Measurements from ENCODE around the gene ALKBH5.

Gene ALKBH5

GRCh38 chr17:18231164-18231563 is 47.5 kb downstream of the ALKBH5 start:
- H3K9me3 ChIP-seq (ENCODE audit: control insufficient read depth, low read length) = no peaks in the 10 kb centered on the region
- no peak overlapping the region for H2AK5ac ChIP-seq (ENCODE audit: low read length, severe bottlenecking)
- H3K27ac ChIP-seq (ENCODE audit: low read length, poor library complexity, severe bottlenecking) = no peak overlapping the region
- H3K18ac ChIP-seq (ENCODE audit: low read depth in 1 of 2, low read length in 2 of 2) = no peak overlapping the region
- no peak overlapping the region for H2BK5ac ChIP-seq (ENCODE audit: low read depth, low read length, poor library complexity, severe bottlenecking)
- H4K8ac ChIP-seq (ENCODE audit: low read length) = no peak overlapping the region
- DNase-seq = no peak
- no peak overlapping the region for H3K23ac ChIP-seq (ENCODE audit: low read length in 2 of 2)
- H3K4me1 ChIP-seq (ENCODE audit: control insufficient read depth, insufficient read depth, low read depth, low read length) = peaks cover 37% of the 10 kb centered on the region
- H4K91ac ChIP-seq (ENCODE audit: low read length) = no peak overlapping the region
- no peak overlapping the region for H2AFZ ChIP-seq (ENCODE audit: low read depth, low read length)
- H3K79me1 ChIP-seq (replicated peaks; ENCODE audit: low read length, poor library complexity, severe bottlenecking) = peaks cover 45% of the 10 kb centered on the region
- H2BK120ac ChIP-seq (ENCODE audit: low read depth, low read length) = no peak overlapping the region
- WGBS = 69% methylated on average over 9 of the region's 9 CpGs
- no peak overlapping the region for H3K4me2 ChIP-seq (ENCODE audit: low read length, poor library complexity, severe bottlenecking)
- H3K36me3 ChIP-seq (ENCODE audit: control insufficient read depth in 1 of 2, insufficient read depth in 2 of 2, low read depth in 1 of 2, low read length in 2 of 2) = peaks cover 40 to 51% of the 10 kb centered on the region in 2 experiments
- peak overlapping the region in 1 of 2 experiments; percentile 71 for H3K14ac ChIP-seq (ENCODE audit: low read length in 2 of 2)
- H3K9ac ChIP-seq (ENCODE audit: low read length) = no peak overlapping the region
- H2BK12ac ChIP-seq (ENCODE audit: low read length in 2 of 2) = no peak overlapping the region
- no peaks in the 10 kb centered on the region for H3K27me3 ChIP-seq (ENCODE audit: control insufficient read depth in 1 of 2, insufficient read depth in 1 of 2, low read length in 2 of 2)
- H3K4me3 ChIP-seq (ENCODE audit: insufficient read depth in 1 of 2, low read depth in 1 of 2, low read length in 2 of 2) = no peak overlapping the region
- H3K4ac ChIP-seq (ENCODE audit: low read depth in 1 of 2, low read length in 2 of 2) = no peak overlapping the region
- H2BK15ac ChIP-seq (ENCODE audit: low read depth, poor library complexity, severe bottlenecking) = no peak overlapping the region

GRCh38 chr17:18233803-18234518 is 50.3 kb downstream of the ALKBH5 start:
- no peak overlapping the region for H3K23ac ChIP-seq (ENCODE audit: low read length in 2 of 2)
- peak overlapping the region; percentile 40 for H4K91ac ChIP-seq (ENCODE audit: low read length)
- H3K4me2 ChIP-seq (ENCODE audit: low read length, poor library complexity, severe bottlenecking) = no peak overlapping the region
- H3K36me3 ChIP-seq (ENCODE audit: control insufficient read depth in 1 of 2, insufficient read depth in 2 of 2, low read depth in 1 of 2, low read length in 2 of 2) = peaks cover 66 to 77% of the 10 kb centered on the region in 2 experiments
- no peak for DNase-seq
- no peak overlapping the region for H3K9ac ChIP-seq (ENCODE audit: low read length)
- H2AFZ ChIP-seq (ENCODE audit: low read depth, low read length) = no peak overlapping the region
- H4K8ac ChIP-seq (ENCODE audit: low read length) = no peak overlapping the region
- no peak overlapping the region for H3K27ac ChIP-seq (ENCODE audit: low read length, poor library complexity, severe bottlenecking)
- WGBS = 96% methylated on average over 22 of the region's 22 CpGs
- H2BK15ac ChIP-seq (ENCODE audit: low read depth, poor library complexity, severe bottlenecking) = no peak overlapping the region
- H2BK120ac ChIP-seq (ENCODE audit: low read depth, low read length) = no peak overlapping the region
- H3K9me3 ChIP-seq (ENCODE audit: control insufficient read depth, low read length) = no peaks in the 10 kb centered on the region
- H3K4ac ChIP-seq (ENCODE audit: low read depth in 1 of 2, low read length in 2 of 2) = no peak overlapping the region
- H3K4me3 ChIP-seq (ENCODE audit: insufficient read depth in 1 of 2, low read depth in 1 of 2, low read length in 2 of 2) = no peak overlapping the region
- peaks cover 28% of the 10 kb centered on the region for H3K4me1 ChIP-seq (ENCODE audit: control insufficient read depth, insufficient read depth, low read depth, low read length)
- no peak overlapping the region for H2BK12ac ChIP-seq (ENCODE audit: low read length in 2 of 2)
- no peak overlapping the region for H2BK5ac ChIP-seq (ENCODE audit: low read depth, low read length, poor library complexity, severe bottlenecking)
- no peak overlapping the region for H3K18ac ChIP-seq (ENCODE audit: low read depth in 1 of 2, low read length in 2 of 2)
- H3K27me3 ChIP-seq (ENCODE audit: control insufficient read depth in 1 of 2, insufficient read depth in 1 of 2, low read length in 2 of 2) = no peaks in the 10 kb centered on the region
- peaks cover 32% of the 10 kb centered on the region for H3K79me1 ChIP-seq (replicated peaks; ENCODE audit: low read length, poor library complexity, severe bottlenecking)
- no peak overlapping the region for H2AK5ac ChIP-seq (ENCODE audit: low read length, severe bottlenecking)
- no peak overlapping the region for H3K14ac ChIP-seq (ENCODE audit: low read length in 2 of 2)

- H3K9ac ChIP-seq (ENCODE audit: low read length) = no peak overlapping the region
- H3K14ac ChIP-seq (ENCODE audit: low read length in 2 of 2) = no peak overlapping the region
- H4K91ac ChIP-seq (ENCODE audit: low read length) = no peak overlapping the region
- no peaks in the 10 kb centered on the region for H3K27me3 ChIP-seq (ENCODE audit: control insufficient read depth in 1 of 2, insufficient read depth in 1 of 2, low read length in 2 of 2)
- no peaks in the 10 kb centered on the region for H3K9me3 ChIP-seq (ENCODE audit: control insufficient read depth, low read length)
- H3K27ac ChIP-seq (ENCODE audit: low read length, poor library complexity, severe bottlenecking) = no peak overlapping the region
- peaks cover 75 to 81% of the 10 kb centered on the region in 2 experiments for H3K36me3 ChIP-seq (ENCODE audit: control insufficient read depth in 1 of 2, insufficient read depth in 2 of 2, low read depth in 1 of 2, low read length in 2 of 2)
- no peak overlapping the region for H4K8ac ChIP-seq (ENCODE audit: low read length)
- H3K4me1 ChIP-seq (ENCODE audit: control insufficient read depth, insufficient read depth, low read depth, low read length) = peaks cover 27% of the 10 kb centered on the region
- no peak overlapping the region for H2BK120ac ChIP-seq (ENCODE audit: low read depth, low read length)
- no peak overlapping the region for H2BK15ac ChIP-seq (ENCODE audit: low read depth, poor library complexity, severe bottlenecking)
- H3K79me1 ChIP-seq (replicated peaks; ENCODE audit: low read length, poor library complexity, severe bottlenecking) = peaks cover 25% of the 10 kb centered on the region
- H3K4me3 ChIP-seq (ENCODE audit: insufficient read depth in 1 of 2, low read depth in 1 of 2, low read length in 2 of 2) = no peak overlapping the region
- no peak overlapping the region for H3K18ac ChIP-seq (ENCODE audit: low read depth in 1 of 2, low read length in 2 of 2)
- H3K4me2 ChIP-seq (ENCODE audit: low read length, poor library complexity, severe bottlenecking) = no peak overlapping the region
- no peak overlapping the region for H3K23ac ChIP-seq (ENCODE audit: low read length in 2 of 2)
- H2BK5ac ChIP-seq (ENCODE audit: low read depth, low read length, poor library complexity, severe bottlenecking) = no peak overlapping the region
- H2AK5ac ChIP-seq (ENCODE audit: low read length, severe bottlenecking) = peak overlapping the region; percentile 24
- no peak for DNase-seq
- no peak overlapping the region for H2AFZ ChIP-seq (ENCODE audit: low read depth, low read length)
- no peak overlapping the region for H3K4ac ChIP-seq (ENCODE audit: low read depth in 1 of 2, low read length in 2 of 2)
- no peak overlapping the region for H2BK12ac ChIP-seq (ENCODE audit: low read length in 2 of 2)
- WGBS = 96% methylated on average over 22 of the region's 22 CpGs
Observed at GRCh38 chr17:18234853-18235380, 51.3 kb downstream of the ALKBH5 start.

DNA sequence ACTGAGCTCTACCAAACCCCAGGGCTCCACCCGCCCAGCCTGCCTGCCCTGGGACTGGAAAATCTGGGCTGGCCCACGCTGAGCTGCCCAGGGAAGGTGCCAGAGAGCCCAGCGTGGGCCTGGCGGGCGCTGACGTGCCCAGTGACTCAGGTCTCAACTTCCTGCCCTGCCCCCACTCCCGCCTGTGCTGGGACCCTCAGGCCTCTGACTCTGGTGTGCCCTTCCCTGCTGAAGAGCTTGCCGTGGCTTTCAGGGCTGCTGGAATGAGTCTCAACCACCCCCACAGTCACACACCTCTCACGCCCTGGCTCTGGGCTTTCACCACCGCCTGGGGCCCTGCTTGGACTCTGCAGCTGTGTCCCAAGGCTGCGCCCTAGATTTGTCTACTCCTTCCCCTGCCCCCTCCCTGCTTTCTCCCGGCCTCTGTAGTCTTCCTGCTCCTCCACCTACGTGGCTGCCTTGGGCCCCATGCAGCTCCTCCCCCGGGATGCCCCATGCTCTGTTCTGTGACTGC is 52.2 kb downstream of the ALKBH5 start:
- 73% methylated on average over 14 of the region's 14 CpGs for WGBS

More for the DNA sequence above, 52.2 kb downstream of the ALKBH5 start:
- Histone ChIP-seq H3K9ac (ENCODE audit: low read length) (no peak overlapping the region), H2BK120ac (ENCODE audit: low read depth, low read length) (no peak overlapping the region), H3K9me3 (ENCODE audit: control insufficient read depth, low read length) (no peaks in the 10 kb centered on the region), H3K4me2 (ENCODE audit: low read length, poor library complexity, severe bottlenecking) (peak overlapping the region; percentile 19), H2BK15ac (ENCODE audit: low read depth, poor library complexity, severe bottlenecking) (no peak overlapping the region), H3K79me1 (replicated peaks; ENCODE audit: low read length, poor library complexity, severe bottlenecking) (peaks cover 20% of the 10 kb centered on the region), H3K4me1 (ENCODE audit: control insufficient read depth, insufficient read depth, low read depth, low read length) (peaks cover 24% of the 10 kb centered on the region), H2AK5ac (ENCODE audit: low read length, severe bottlenecking) (no peak overlapping the region), H4K8ac (ENCODE audit: low read length) (no peak overlapping the region), H3K4me3 (ENCODE audit: insufficient read depth in 1 of 2, low read depth in 1 of 2, low read length in 2 of 2) (no peak overlapping the region), H2BK12ac (ENCODE audit: low read length in 2 of 2) (no peak overlapping the region), H3K18ac (ENCODE audit: low read depth in 1 of 2, low read length in 2 of 2) (peak overlapping the region in 1 of 2 experiments; percentile 23), H4K91ac (ENCODE audit: low read length) (no peak overlapping the region), H3K4ac (ENCODE audit: low read depth in 1 of 2, low read length in 2 of 2) (no peak overlapping the region), H2AFZ (ENCODE audit: low read depth, low read length) (no peak overlapping the region), H3K27ac (ENCODE audit: low read length, poor library complexity, severe bottlenecking) (peak overlapping the region; percentile 72), H2BK5ac (ENCODE audit: low read depth, low read length, poor library complexity, severe bottlenecking) (no peak overlapping the region), H3K14ac (ENCODE audit: low read length in 2 of 2) (no peak overlapping the region), H3K36me3 (ENCODE audit: control insufficient read depth in 1 of 2, insufficient read depth in 2 of 2, low read depth in 1 of 2, low read length in 2 of 2) (peaks cover 84% of the 10 kb centered on the region in 2 experiments), H3K23ac (ENCODE audit: low read length in 2 of 2) (no peak overlapping the region), H3K27me3 (ENCODE audit: control insufficient read depth in 1 of 2, insufficient read depth in 1 of 2, low read length in 2 of 2) (no peaks in the 10 kb centered on the region)
- DNase-seq = peak; percentile 45
